Measurements from ENCODE around the gene USP22. TPM values are rescaled to one million over a fixed set of nuclear protein-coding genes. Genes with fewer than 3 reads are reported as not detected.

The USP22 gene
- total RNA-seq, 1 donor from 2014 or later, result 152 TPM

DNA sequence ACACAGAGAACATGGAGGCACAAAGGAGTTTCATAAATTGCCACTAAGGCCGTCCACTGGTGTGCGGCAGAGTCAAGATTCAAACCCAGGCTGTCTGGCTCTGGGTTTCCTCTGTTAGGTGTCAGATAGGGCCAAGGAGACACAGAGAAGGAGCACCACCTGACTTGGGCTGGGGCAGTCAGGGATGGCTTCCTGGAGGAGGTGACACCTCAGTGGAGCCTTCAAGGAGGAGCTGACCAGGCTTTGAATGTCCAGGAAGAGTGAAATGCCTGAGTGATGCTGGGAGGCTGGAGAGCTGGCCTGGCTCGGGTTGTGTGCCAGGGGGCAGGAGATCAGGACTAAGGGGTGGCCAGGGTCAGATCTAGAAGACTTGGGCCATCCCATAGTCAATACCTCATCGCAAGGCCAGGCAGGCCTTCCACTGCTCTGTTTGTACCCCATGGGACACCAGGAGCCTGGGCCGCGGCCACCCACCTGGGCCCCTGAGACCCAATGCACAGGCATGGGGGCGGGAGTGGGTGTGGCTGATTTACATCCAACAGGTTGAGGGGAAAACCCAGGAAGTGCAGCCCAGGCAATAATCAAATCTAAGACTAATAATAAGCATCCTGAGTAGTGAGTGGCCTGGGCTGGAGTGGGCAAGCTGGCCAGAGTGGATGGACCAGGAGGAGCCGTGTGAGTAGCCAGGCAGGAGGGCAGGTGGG lies 73.7 kb downstream of the USP22 start:
- DNase-seq, result no peak
- Mint-ChIP-seq H3K4me1 (peaks cover 3% of the 10 kb centered on the region), H3K27me3 (peaks cover 14% of the 10 kb centered on the region), H3K9me3 (no peaks in the 10 kb centered on the region), H3K36me3 (ENCODE audit: low read depth) (no peaks in the 10 kb centered on the region), H3K4me3 (no peak overlapping the region), H3K27ac (no peak overlapping the region)
- intact Hi-C loops (cut with micrococcal nuclease), result no loop called here

DNA sequence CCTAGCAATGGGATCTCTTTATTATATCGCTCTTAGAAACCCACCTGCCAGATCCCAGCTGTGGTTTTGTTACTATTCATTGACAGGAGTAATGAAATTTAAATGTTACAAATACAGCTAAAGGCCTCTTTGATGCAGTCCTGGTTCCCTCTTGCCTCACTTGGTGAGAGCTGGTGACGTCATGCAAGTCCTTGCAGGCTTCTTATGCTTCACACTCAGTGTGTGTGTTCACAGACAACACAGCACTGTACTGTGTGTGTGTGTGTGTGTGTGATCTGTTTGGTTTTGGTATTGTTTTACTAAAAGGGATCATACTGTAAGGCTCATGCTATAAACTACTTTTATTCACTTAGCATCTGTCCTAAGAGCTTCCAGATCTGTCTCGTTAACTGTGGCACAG lies 75.0 kb downstream of the USP22 start:
- Mint-ChIP-seq H3K4me1 (peaks cover 3% of the 10 kb centered on the region), H3K9me3 (no peaks in the 10 kb centered on the region), H3K27ac (no peak overlapping the region), H3K27me3 (peaks cover 11% of the 10 kb centered on the region), H3K4me3 (no peak overlapping the region), H3K36me3 (ENCODE audit: low read depth) (no peaks in the 10 kb centered on the region)
- intact Hi-C loops (cut with micrococcal nuclease), result no loop called here
- no peak for DNase-seq

DNA sequence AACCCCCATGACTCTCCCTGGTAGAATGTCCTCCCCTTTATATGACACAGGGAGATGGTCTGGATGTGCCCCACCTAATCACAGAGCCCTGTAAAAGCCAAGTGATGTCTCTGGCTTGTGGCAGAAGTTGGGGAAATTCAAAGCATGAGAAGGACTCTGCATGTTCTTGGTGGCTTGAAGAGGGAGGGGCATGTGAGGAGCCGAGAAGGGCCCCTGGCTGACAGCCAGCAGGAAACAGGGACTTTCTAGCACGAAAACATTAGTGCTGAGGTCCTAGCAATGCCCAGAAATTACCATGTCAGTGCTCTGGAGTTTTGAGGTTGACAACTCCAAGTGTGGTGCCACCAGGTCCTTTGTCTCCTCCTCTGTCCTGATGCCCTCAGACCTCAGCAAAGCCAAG lies 75.9 kb downstream of the USP22 start:
- peaks cover 11% of the 10 kb centered on the region for H3K27me3 Mint-ChIP-seq
- H3K4me3 Mint-ChIP-seq, result no peak overlapping the region
- no peak for DNase-seq
- peaks cover 3% of the 10 kb centered on the region for H3K4me1 Mint-ChIP-seq
- no peak overlapping the region for H3K27ac Mint-ChIP-seq
- H3K9me3 Mint-ChIP-seq, result no peaks in the 10 kb centered on the region
- intact Hi-C loops (cut with micrococcal nuclease), result no loop called here
- H3K36me3 Mint-ChIP-seq (ENCODE audit: low read depth), result no peaks in the 10 kb centered on the region

DNA sequence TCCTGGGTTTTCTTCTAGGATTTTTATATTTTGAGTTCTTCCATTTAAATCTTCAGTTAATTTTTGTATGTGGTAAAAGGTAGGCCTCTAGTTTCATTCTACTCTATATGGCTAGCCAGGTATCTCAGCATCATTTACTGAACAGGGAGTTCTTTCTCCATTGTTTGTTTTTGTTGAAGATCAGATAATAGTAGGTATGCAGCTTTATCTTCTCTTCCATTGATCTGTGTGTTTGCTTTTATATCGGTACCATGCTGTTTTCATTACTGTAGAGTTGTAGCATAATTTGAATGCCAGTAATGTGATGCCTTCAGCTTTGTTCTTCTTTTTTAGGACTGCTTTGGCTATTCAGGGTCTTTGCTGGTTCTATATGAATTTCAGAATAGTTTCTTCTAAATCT lies 77.3 kb downstream of the USP22 start:
- intact Hi-C loops (cut with micrococcal nuclease), result no loop called here
- Mint-ChIP-seq H3K4me1 (peaks cover 3% of the 10 kb centered on the region), H3K27ac (no peak overlapping the region), H3K27me3 (peaks cover 8% of the 10 kb centered on the region), H3K36me3 (ENCODE audit: low read depth) (no peaks in the 10 kb centered on the region), H3K4me3 (no peak overlapping the region), H3K9me3 (no peaks in the 10 kb centered on the region)
- no peak for DNase-seq

DNA sequence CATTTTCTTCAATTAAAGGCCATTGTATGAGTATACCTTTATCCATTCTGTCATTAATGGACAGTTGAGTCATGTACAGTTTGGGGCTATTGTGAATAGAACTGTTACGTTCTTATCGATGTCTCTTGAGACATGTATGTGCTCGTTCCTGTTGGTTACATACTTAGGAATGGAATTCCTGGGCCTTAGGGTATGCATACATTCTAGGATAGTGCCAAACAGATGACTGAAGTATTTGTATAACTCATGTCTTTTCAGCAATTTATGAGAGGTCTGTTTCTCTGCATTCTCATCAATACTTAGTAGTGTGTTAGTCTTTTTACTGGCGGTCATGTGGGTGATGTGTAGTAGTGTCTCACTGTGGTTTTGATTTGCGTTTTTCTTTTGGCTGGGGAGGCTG lies 81.2 kb downstream of the USP22 start:
- H3K36me3 Mint-ChIP-seq (ENCODE audit: low read depth), result no peaks in the 10 kb centered on the region
- no peak overlapping the region for H3K4me3 Mint-ChIP-seq
- DNase-seq, result no peak
- intact Hi-C loops (cut with micrococcal nuclease), result no loop called here
- H3K27ac Mint-ChIP-seq, result no peak overlapping the region
- no peaks in the 10 kb centered on the region for H3K4me1 Mint-ChIP-seq
- peaks cover 20% of the 10 kb centered on the region for H3K27me3 Mint-ChIP-seq
- no peaks in the 10 kb centered on the region for H3K9me3 Mint-ChIP-seq

DNA sequence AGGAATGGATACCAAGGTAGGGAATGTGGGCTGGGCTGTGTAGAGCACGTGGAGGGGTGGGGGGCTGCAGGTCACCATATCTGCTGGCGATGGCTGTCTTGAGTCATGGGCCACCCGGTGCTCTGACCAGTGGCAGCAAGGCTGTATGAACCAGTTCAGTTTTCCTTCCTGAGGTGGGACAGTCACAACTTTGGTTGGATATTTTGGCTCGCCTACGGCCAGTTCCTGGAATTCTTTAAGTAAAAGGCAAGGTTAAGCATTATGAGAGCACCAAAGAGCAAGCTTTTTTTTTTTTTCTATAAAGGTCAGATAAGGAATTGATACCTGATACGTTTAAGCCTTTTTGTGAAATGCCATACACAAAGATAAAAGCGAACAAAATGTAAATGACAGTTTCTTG lies 81.9 kb downstream of the USP22 start:
- no peaks in the 10 kb centered on the region for H3K36me3 Mint-ChIP-seq (ENCODE audit: low read depth)
- H3K4me3 Mint-ChIP-seq, result no peak overlapping the region
- H3K27ac Mint-ChIP-seq, result no peak overlapping the region
- no peak for DNase-seq
- intact Hi-C loops (cut with micrococcal nuclease), result no loop called here
- H3K27me3 Mint-ChIP-seq, result peaks cover 25% of the 10 kb centered on the region
- H3K9me3 Mint-ChIP-seq, result no peaks in the 10 kb centered on the region
- no peaks in the 10 kb centered on the region for H3K4me1 Mint-ChIP-seq

DNA sequence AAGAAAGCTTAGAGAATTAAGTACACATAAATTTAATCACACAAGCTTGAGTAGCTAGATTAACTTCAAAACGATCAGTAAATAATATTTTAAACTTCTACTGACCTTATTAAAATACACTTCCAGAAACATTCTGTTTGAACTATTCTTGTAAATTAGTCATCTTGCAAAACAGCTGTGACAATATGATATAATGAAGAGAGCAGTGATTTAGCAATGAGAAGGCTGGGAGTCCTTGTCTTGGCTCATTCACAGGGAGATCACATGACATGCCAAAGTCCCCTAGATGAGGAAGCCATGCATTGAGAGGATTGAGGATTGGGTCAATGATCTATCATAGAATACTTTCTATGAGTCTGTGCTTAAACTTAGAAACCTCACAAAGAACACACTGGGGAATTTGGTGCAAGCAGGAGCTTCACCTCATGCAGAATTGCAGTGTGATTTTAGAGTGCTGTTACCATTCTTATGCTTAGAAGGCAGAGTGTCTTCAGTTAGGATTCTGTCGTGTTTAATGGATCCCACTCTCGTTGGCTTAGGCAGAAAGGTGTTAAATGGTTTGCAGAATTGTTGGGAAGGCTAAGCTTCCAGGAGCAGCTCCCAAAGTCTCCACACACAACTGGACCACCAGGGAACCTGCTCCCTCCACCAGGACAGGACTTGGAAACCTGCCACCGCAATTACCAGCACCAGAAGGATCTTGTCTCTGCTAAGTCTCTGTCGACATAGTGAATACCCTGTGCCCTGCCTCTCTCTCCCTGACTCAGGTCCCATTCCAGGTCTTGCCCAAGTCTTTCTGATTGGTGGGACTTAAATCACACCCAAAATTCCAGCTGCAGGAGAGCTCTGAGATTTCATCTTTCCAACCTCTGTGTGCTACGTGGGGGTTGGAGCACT lies 87.1 kb downstream of the USP22 start:
- intact Hi-C loops (cut with micrococcal nuclease), result no loop called here
- Mint-ChIP-seq H3K9me3 (no peaks in the 10 kb centered on the region), H3K4me3 (no peak overlapping the region), H3K4me1 (no peaks in the 10 kb centered on the region), H3K27ac (no peak overlapping the region), H3K27me3 (peaks cover 23% of the 10 kb centered on the region), H3K36me3 (ENCODE audit: low read depth) (no peaks in the 10 kb centered on the region)
- DNase-seq, result no peak

DNA sequence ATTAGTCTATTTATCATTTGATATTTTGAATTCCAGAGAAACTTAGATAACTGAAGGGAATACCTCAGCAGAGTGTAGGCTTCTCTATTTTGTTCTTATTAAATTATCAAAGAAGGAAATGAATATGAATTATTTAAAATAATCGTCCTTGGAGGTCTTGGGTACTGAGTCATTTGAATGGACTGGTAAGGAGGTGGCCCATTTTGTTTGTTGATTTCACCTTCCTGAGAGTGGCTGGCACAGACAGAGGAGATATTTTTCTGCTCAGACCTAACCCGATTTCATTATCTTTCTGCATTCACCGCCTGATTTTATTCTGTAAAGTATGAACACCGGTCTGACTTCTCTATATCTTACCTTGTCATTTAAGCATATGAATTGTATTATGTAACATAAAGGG lies 88.0 kb downstream of the USP22 start:
- Mint-ChIP-seq H3K4me3 (no peak overlapping the region), H3K27ac (no peak overlapping the region), H3K27me3 (peaks cover 23% of the 10 kb centered on the region), H3K4me1 (no peaks in the 10 kb centered on the region), H3K36me3 (ENCODE audit: low read depth) (no peaks in the 10 kb centered on the region), H3K9me3 (no peaks in the 10 kb centered on the region)
- intact Hi-C loops (cut with micrococcal nuclease), result no loop called here
- DNase-seq, result no peak

DNA sequence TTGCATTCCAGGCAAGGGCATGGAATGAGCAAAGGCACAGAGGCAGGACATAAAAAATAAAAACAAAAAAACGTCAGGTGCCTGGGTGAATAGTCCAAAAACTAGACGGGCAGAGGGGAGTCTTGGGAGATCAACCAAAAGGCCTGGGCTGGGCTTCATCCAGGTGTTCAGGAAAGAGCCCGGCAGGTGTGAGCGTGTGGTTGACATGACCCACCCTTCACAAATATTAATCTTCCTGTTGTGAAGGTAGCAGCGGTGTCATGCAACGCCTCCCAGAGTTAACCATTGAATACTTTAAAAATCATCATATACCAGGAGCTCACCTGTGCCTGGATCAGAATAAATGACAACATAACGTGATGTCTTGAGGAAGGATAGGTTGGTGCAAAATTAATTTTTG lies 90.6 kb downstream of the USP22 start:
- no peaks in the 10 kb centered on the region for H3K36me3 Mint-ChIP-seq (ENCODE audit: low read depth)
- no peaks in the 10 kb centered on the region for H3K9me3 Mint-ChIP-seq
- peaks cover 14% of the 10 kb centered on the region for H3K27me3 Mint-ChIP-seq
- H3K4me3 Mint-ChIP-seq, result no peak overlapping the region
- no peaks in the 10 kb centered on the region for H3K4me1 Mint-ChIP-seq
- no peak overlapping the region for H3K27ac Mint-ChIP-seq
- no peak for DNase-seq
- intact Hi-C loops (cut with micrococcal nuclease), result no loop called here

Other genes starting within 250 kb of the USP22 start
- 19.4 and 22.8 TPM in 2 replicates for gene DHRS7B, start 84.0 kb upstream of the USP22 start, total RNA-seq
- 33.5 and 34.7 TPM in 2 replicates for gene TMEM11, start 171.2 kb upstream of the USP22 start, total RNA-seq
- gene NATD1, start 210.4 kb upstream of the USP22 start, total RNA-seq, result 1.1 TPM in 2 replicates
- 159 and 166 TPM in 2 replicates for gene MAP2K3, start 241.7 kb upstream of the USP22 start, total RNA-seq

Measured in activated CD4-positive, alpha-beta T cell treated with anti-CD3 and anti-CD28 coated beads, Interleukin-2, amount 10 ng/mL, durations not matched to agents 24 days and 14 days (primary cell).